Right atrium auricular region (tissue), 2 donors: ENCODE measurements around the gene PUM1. TPM values are rescaled to one million over a fixed set of nuclear protein-coding genes. Genes with fewer than 3 reads are reported as not detected.

Source experiments
- DNase-seq: peaks from one replicate; pipeline ENCODE4 v3.0.0-alpha.2; 2019; ENCODE audit warnings: low spot score
- H3K27ac ChIP-seq, 2 donors: fragments of 200-600 bp; sonication (generic); 1 replicate in 1 of 2; 2 replicates in 1 of 2; pipeline ENCODE4 v1.5.1; 2016 to 2019
- H3K27me3 ChIP-seq, 2 donors: fragments of 200-600 bp; sonication (generic); one replicate each; pipeline versions ENCODE4 v1.5.1 to v1.6.0; 2017 to 2019
- H3K36me3 ChIP-seq: fragments of 200-600 bp; sonication (generic); one replicate; pipeline ENCODE4 v1.5.1; 2016
- H3K4me1 ChIP-seq, 2 donors: fragments of 200-600 bp; sonication (generic); one replicate each; pipeline versions ENCODE4 v1.5.1 to v1.6.0; 2017 to 2019
- H3K4me3 ChIP-seq, 2 donors: fragments of 200-600 bp; sonication (generic); 1 replicate in 1 of 2; 2 replicates in 1 of 2; pipeline ENCODE4 v1.5.1; 2017 to 2019; ENCODE audit warnings: mild to moderate bottlenecking in 1 of 2, moderate library complexity in 1 of 2
- H3K9me3 ChIP-seq, 2 donors: fragments of 200-600 bp; sonication (generic); one replicate each; pipeline ENCODE4 v1.5.1; 2019
- CTCF ChIP-seq, 2 donors: fragments of 200-600 bp; sonication (generic); IDR thresholded peaks; one replicate each; pipeline ENCODE4 v1.5.1; 2019; ENCODE audit warnings: antibody characterized with exemption in 2 of 2
- total RNA-seq, 2 donors: library from RNA; depleted of rRNA; stranded (reverse); fragments of >200 nt; gene quantifications; one replicate each; pipeline ENCODE4 v1.1.0, GENCODE V29; 2016

PUM1 gene
- total RNA-seq, 2 donors from 2014 or later = 51.2 to 68.8 TPM

GRCh38 chr1:30984991-30985503 is 80.5 kb downstream of the PUM1 start:
- no peak for TF ChIP-seq CTCF (IDR thresholded peaks at IDR 0.05)
- Histone ChIP-seq H3K4me1 (peaks cover 0 to 43% of the 10 kb centered on the region in 2 donors), H3K4me3 (no peak overlapping the region), H3K9me3 (no peaks in the 10 kb centered on the region), H3K27ac (no peak overlapping the region), H3K27me3 (no peaks in the 10 kb centered on the region), H3K36me3 (peaks cover 2% of the 10 kb centered on the region)
- no peak for DNase-seq

GRCh38 chr1:30984165-30984889 is 81.2 kb downstream of the PUM1 start:
- no peak for DNase-seq
- H3K4me1 ChIP-seq = peaks cover 0 to 43% of the 10 kb centered on the region in 2 donors
- H3K27ac ChIP-seq = no peak overlapping the region

GRCh38 chr1:30982937-30983336 is 82.6 kb downstream of the PUM1 start:
- Histone ChIP-seq H3K27ac (no peak overlapping the region), H3K27me3 (no peaks in the 10 kb centered on the region), H3K4me3 (no peak overlapping the region), H3K9me3 (no peaks in the 10 kb centered on the region), H3K36me3 (peaks cover 18% of the 10 kb centered on the region), H3K4me1 (peaks cover 0 to 34% of the 10 kb centered on the region in 2 donors)
- no peak for DNase-seq
- no peak for TF ChIP-seq CTCF (IDR thresholded peaks at IDR 0.05)

More at GRCh38 chr1:30984165-30984889, 81.2 kb downstream of the PUM1 start:
- Histone ChIP-seq H3K27me3 (no peaks in the 10 kb centered on the region), H3K4me3 (no peak overlapping the region), H3K36me3 (peaks cover 9% of the 10 kb centered on the region), H3K9me3 (no peaks in the 10 kb centered on the region)
- TF ChIP-seq CTCF (IDR thresholded peaks at IDR 0.05) = no peak

GRCh38 chr1:30982431-30982830 is 83.1 kb downstream of the PUM1 start:
- H3K27me3 ChIP-seq = no peaks in the 10 kb centered on the region
- no peak overlapping the region for H3K27ac ChIP-seq
- no peaks in the 10 kb centered on the region for H3K9me3 ChIP-seq
- no peak for DNase-seq
- peaks cover 18% of the 10 kb centered on the region for H3K36me3 ChIP-seq
- no peak overlapping the region for H3K4me3 ChIP-seq
- no peak for TF ChIP-seq CTCF (IDR thresholded peaks at IDR 0.05)
- H3K4me1 ChIP-seq = peaks cover 0 to 30% of the 10 kb centered on the region in 2 donors

- Histone ChIP-seq H3K27me3 (no peaks in the 10 kb centered on the region), H3K4me3 (no peak overlapping the region), H3K36me3 (peaks cover 18% of the 10 kb centered on the region), H3K4me1 (peaks cover 0 to 34% of the 10 kb centered on the region in 2 donors), H3K27ac (no peak overlapping the region), H3K9me3 (no peaks in the 10 kb centered on the region)
- no peak for DNase-seq
- TF ChIP-seq CTCF (IDR thresholded peaks at IDR 0.05) = no peak
These were observed 84.3 kb downstream of the PUM1 start for GRCh38 chr1:30981172-30981571.
